Measurements from ENCODE around the gene DELE1. TPM values are rescaled to one million over a fixed set of nuclear protein-coding genes. Genes with fewer than 3 reads are reported as not detected.

Gene DELE1
- total and polyA plus RNA-seq, 4 donors, result 23.2 to 49.0 (median 40.3) TPM

- Histone ChIP-seq H3K27ac (ENCODE audit: low read depth in 1 of 2, low read length in 2 of 2) (peak overlapping the region in 1 of 2 donors; percentile 10), H3K4me1 (ENCODE audit: control insufficient read depth in 4 of 4, insufficient read depth in 4 of 4, low read length in 3 of 4) (peaks cover 0 to 14% (median 3%) of the 10 kb centered on the region in 4 donors), H3K27me3 (ENCODE audit: control insufficient read depth in 4 of 4, insufficient read depth in 4 of 4, low read length in 3 of 4) (no peaks in the 10 kb centered on the region), H3K4me3 (ENCODE audit: low read depth in 1 of 3, low read length in 3 of 3) (no peak overlapping the region), H3K9ac (ENCODE audit: low read depth in 1 of 2, low read length in 2 of 2) (no peak overlapping the region), H3K36me3 (ENCODE audit: control insufficient read depth in 4 of 4, insufficient read depth in 3 of 4, low read depth in 1 of 4, low read length in 3 of 4) (no peaks in the 10 kb centered on the region), H3K9me3 (ENCODE audit: control insufficient read depth in 4 of 4, low read length in 3 of 4) (no peaks in the 10 kb centered on the region)
- no peak for TF ChIP-seq JUND (IDR thresholded peaks at IDR 0.05)
- TF ChIP-seq YY1 (IDR thresholded peaks at IDR 0.05), result no peak
- no peak for TF ChIP-seq ZBTB33 (IDR thresholded peaks at IDR 0.05)
- TF ChIP-seq FOXA1 (IDR thresholded peaks at IDR 0.05), result no peak
- no peak for TF ChIP-seq MAX (IDR thresholded peaks at IDR 0.05)
- no peak for TF ChIP-seq HNF4G (IDR thresholded peaks at IDR 0.05)
- TF ChIP-seq REST (IDR thresholded peaks at IDR 0.05), result no peak
- no peak for TF ChIP-seq EGR1 (IDR thresholded peaks at IDR 0.05; ENCODE audit: low read depth in 2 of 2)
- WGBS, result 68% methylated on average over 8 of the region's 8 CpGs
- no peak for DNase-seq (ENCODE audit: low spot score)
Observed at GRCh38 chr5:141958546-141959172, 35.0 kb downstream of the DELE1 start.

- TF ChIP-seq EGR1 (IDR thresholded peaks at IDR 0.05; ENCODE audit: low read depth in 2 of 2), result no peak
- TF ChIP-seq RAD21 (IDR thresholded peaks at IDR 0.05), result peak in 1 of 2 donors; percentile 50
- TF ChIP-seq ZBTB33 (IDR thresholded peaks at IDR 0.05), result no peak
- TF ChIP-seq HNF4A (conservative IDR thresholded peaks at IDR 0.05), result no peak
- DNase-seq (ENCODE audit: low spot score), result no peak
- no peak overlapping the region for H3K4me3 ChIP-seq (ENCODE audit: low read depth in 1 of 3, low read length in 3 of 3)
- no peaks in the 10 kb centered on the region for H3K27me3 ChIP-seq (ENCODE audit: control insufficient read depth in 4 of 4, insufficient read depth in 4 of 4, low read length in 3 of 4)
- 65% methylated on average over 10 of the region's 10 CpGs for whole genome bisulfite sequencing
- H3K36me3 ChIP-seq (ENCODE audit: control insufficient read depth in 4 of 4, insufficient read depth in 3 of 4, low read depth in 1 of 4, low read length in 3 of 4), result no peaks in the 10 kb centered on the region
- no peak overlapping the region for H3K27ac ChIP-seq (ENCODE audit: low read depth in 1 of 2, low read length in 2 of 2)
- no peaks in the 10 kb centered on the region for H3K9me3 ChIP-seq (ENCODE audit: control insufficient read depth in 4 of 4, low read length in 3 of 4)
- peaks cover 0 to 16% (median 5%) of the 10 kb centered on the region in 4 donors for H3K4me1 ChIP-seq (ENCODE audit: control insufficient read depth in 4 of 4, insufficient read depth in 4 of 4, low read length in 3 of 4)
- no peak overlapping the region for H3K9ac ChIP-seq (ENCODE audit: low read depth in 1 of 2, low read length in 2 of 2)
Observed at GRCh38 chr5:141960018-141960417, 36.3 kb downstream of the DELE1 start.

Data from liver (tissue), 9 donors.